ENCODE measurements around the gene SLK. TPM values are rescaled to one million over a fixed set of nuclear protein-coding genes. Genes with fewer than 3 reads are reported as not detected.

SLK gene
- total and polyA plus RNA-seq, 2 donors from 2014 or later, result 12.3 to 45.5 TPM

- Histone ChIP-seq H3K27ac (ENCODE audit: low read depth in 2 of 2, low read length in 2 of 2) (no peak overlapping the region), H3K4me1 (ENCODE audit: control insufficient read depth in 2 of 3, insufficient read depth in 2 of 3, low read depth in 1 of 3, low read length in 3 of 3) (no peaks in the 10 kb centered on the region), H3K4me3 (ENCODE audit: low read length in 3 of 3) (no peak overlapping the region), H3K27me3 (ENCODE audit: control insufficient read depth, insufficient read depth, low read length) (no peaks in the 10 kb centered on the region), H3K9ac (ENCODE audit: low read length in 3 of 3) (no peak overlapping the region), H3K9me3 (ENCODE audit: control insufficient read depth in 2 of 3, insufficient read depth in 1 of 3, low read length in 3 of 3) (no peaks in the 10 kb centered on the region), H3K36me3 (ENCODE audit: control insufficient read depth in 2 of 3, insufficient read depth in 3 of 3, low read length in 3 of 3) (no peaks in the 10 kb centered on the region)
- intact Hi-C loops (cut with DNase I), result no loop called here
- no peak for TF ChIP-seq CTCF (IDR thresholded peaks at IDR 0.05; ENCODE audit: borderline replicate concordance, extremely low read depth, insufficient read depth)
- DNase-seq, result no peak
- no peak for FAIRE-seq
Measured at GRCh38 chr10:103947799-103948516, 19.0 kb upstream of the SLK start.

- Histone ChIP-seq H3K9me3 (ENCODE audit: control insufficient read depth in 2 of 3, insufficient read depth in 1 of 3, low read length in 3 of 3) (no peaks in the 10 kb centered on the region), H3K27ac (ENCODE audit: low read depth in 2 of 2, low read length in 2 of 2) (no peak overlapping the region), H3K4me3 (ENCODE audit: low read length in 3 of 3) (no peak overlapping the region), H3K27me3 (ENCODE audit: control insufficient read depth, insufficient read depth, low read length) (no peaks in the 10 kb centered on the region), H3K36me3 (ENCODE audit: control insufficient read depth in 2 of 3, insufficient read depth in 3 of 3, low read length in 3 of 3) (no peaks in the 10 kb centered on the region), H3K4me1 (ENCODE audit: control insufficient read depth in 2 of 3, insufficient read depth in 2 of 3, low read depth in 1 of 3, low read length in 3 of 3) (no peaks in the 10 kb centered on the region), H3K9ac (ENCODE audit: low read length in 3 of 3) (no peak overlapping the region)
- DNase-seq (no peak), FAIRE-seq (no peak)
- intact Hi-C loops (cut with DNase I), result no loop called here
- TF ChIP-seq CTCF (IDR thresholded peaks at IDR 0.05; ENCODE audit: borderline replicate concordance, extremely low read depth, insufficient read depth), result no peak
Measured at GRCh38 chr10:103949728-103950127, 17.2 kb upstream of the SLK start.

GRCh38 chr10:103951183-103951582, 15.8 kb upstream of the SLK start:
- intact Hi-C loops (cut with DNase I), result no loop called here
- H3K27ac ChIP-seq (ENCODE audit: low read depth in 2 of 2, low read length in 2 of 2), result no peak overlapping the region
- no peak overlapping the region for H3K4me3 ChIP-seq (ENCODE audit: low read length in 3 of 3)
- no peak overlapping the region for H3K9ac ChIP-seq (ENCODE audit: low read length in 3 of 3)
- H3K4me1 ChIP-seq (ENCODE audit: control insufficient read depth in 2 of 3, insufficient read depth in 2 of 3, low read depth in 1 of 3, low read length in 3 of 3), result no peaks in the 10 kb centered on the region
- DNase-seq (no peak), FAIRE-seq (no peak)
- H3K9me3 ChIP-seq (ENCODE audit: control insufficient read depth in 2 of 3, insufficient read depth in 1 of 3, low read length in 3 of 3), result no peaks in the 10 kb centered on the region
- no peaks in the 10 kb centered on the region for H3K27me3 ChIP-seq (ENCODE audit: control insufficient read depth, insufficient read depth, low read length)
- TF ChIP-seq CTCF (IDR thresholded peaks at IDR 0.05; ENCODE audit: borderline replicate concordance, extremely low read depth, insufficient read depth), result no peak
- no peaks in the 10 kb centered on the region for H3K36me3 ChIP-seq (ENCODE audit: control insufficient read depth in 2 of 3, insufficient read depth in 3 of 3, low read length in 3 of 3)

- H3K4me3 ChIP-seq (ENCODE audit: low read length in 3 of 3), result no peak overlapping the region
- H3K9ac ChIP-seq (ENCODE audit: low read length in 3 of 3), result no peak overlapping the region
- intact Hi-C loops (cut with DNase I), result no loop called here
- H3K9me3 ChIP-seq (ENCODE audit: control insufficient read depth in 2 of 3, insufficient read depth in 1 of 3, low read length in 3 of 3), result no peaks in the 10 kb centered on the region
- FAIRE-seq (no peak), DNase-seq (no peak)
- no peak for TF ChIP-seq CTCF (IDR thresholded peaks at IDR 0.05; ENCODE audit: borderline replicate concordance, extremely low read depth, insufficient read depth)
- no peaks in the 10 kb centered on the region for H3K27me3 ChIP-seq (ENCODE audit: control insufficient read depth, insufficient read depth, low read length)
- H3K4me1 ChIP-seq (ENCODE audit: control insufficient read depth in 2 of 3, insufficient read depth in 2 of 3, low read depth in 1 of 3, low read length in 3 of 3), result no peaks in the 10 kb centered on the region
- H3K27ac ChIP-seq (ENCODE audit: low read depth in 2 of 2, low read length in 2 of 2), result no peak overlapping the region
- no peaks in the 10 kb centered on the region for H3K36me3 ChIP-seq (ENCODE audit: control insufficient read depth in 2 of 3, insufficient read depth in 3 of 3, low read length in 3 of 3)
Measured at GRCh38 chr10:103951942-103952341, 15.0 kb upstream of the SLK start.
